ENCODE measurements around the gene IKZF2. TPM values are rescaled to one million over a fixed set of nuclear protein-coding genes. Genes with fewer than 3 reads are reported as not detected.

Gene IKZF2
- total and polyA plus RNA-seq, 2 experiments from 2014 or later, result 2.6 to 10.1 TPM

GRCh38 chr2:213018340-213018901, 133.0 kb downstream of the IKZF2 start (continued):
- TF ChIP-seq REST (IDR thresholded peaks at IDR 0.05; ENCODE audit: unreplicated experiment) (no peak), JUNB (IDR thresholded peaks at IDR 0.05; ENCODE audit: unreplicated experiment) (no peak), EZH2 (IDR thresholded peaks at IDR 0.05; ENCODE audit: low read depth, unreplicated experiment) (no peak), STAT1 (IDR thresholded peaks at IDR 0.05; ENCODE audit: unreplicated experiment) (no peak), CREB1 (CRISPR knock-in tag; IDR thresholded peaks at IDR 0.05; ENCODE audit: low read depth) (no peak), EZH2phosphoT487 (IDR thresholded peaks at IDR 0.05; ENCODE audit: unreplicated experiment) (no peak), ZNF331 (CRISPR knock-in tag; IDR thresholded peaks at IDR 0.05; ENCODE audit: low read depth) (no peak)
- TF ChIP-seq, protein P1, sequence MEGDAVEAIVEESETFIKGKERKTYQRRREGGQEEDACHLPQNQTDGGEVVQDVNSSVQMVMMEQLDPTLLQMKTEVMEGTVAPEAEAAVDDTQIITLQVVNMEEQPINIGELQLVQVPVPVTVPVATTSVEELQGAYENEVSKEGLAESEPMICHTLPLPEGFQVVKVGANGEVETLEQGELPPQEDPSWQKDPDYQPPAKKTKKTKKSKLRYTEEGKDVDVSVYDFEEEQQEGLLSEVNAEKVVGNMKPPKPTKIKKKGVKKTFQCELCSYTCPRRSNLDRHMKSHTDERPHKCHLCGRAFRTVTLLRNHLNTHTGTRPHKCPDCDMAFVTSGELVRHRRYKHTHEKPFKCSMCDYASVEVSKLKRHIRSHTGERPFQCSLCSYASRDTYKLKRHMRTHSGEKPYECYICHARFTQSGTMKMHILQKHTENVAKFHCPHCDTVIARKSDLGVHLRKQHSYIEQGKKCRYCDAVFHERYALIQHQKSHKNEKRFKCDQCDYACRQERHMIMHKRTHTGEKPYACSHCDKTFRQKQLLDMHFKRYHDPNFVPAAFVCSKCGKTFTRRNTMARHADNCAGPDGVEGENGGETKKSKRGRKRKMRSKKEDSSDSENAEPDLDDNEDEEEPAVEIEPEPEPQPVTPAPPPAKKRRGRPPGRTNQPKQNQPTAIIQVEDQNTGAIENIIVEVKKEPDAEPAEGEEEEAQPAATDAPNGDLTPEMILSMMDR (conservative IDR thresholded peaks at IDR 0.05; ENCODE audit: low read depth in 2 of 2), result no peak

- Histone ChIP-seq H3K36me3 (ENCODE audit: insufficient read depth) (no peaks in the 10 kb centered on the region), H3K4me3 (no peak overlapping the region), H3K9me2 (ENCODE audit: insufficient read depth) (no peaks in the 10 kb centered on the region), H3K4me1 (ENCODE audit: insufficient read depth) (no peaks in the 10 kb centered on the region), H3K79me2 (replicated peaks; ENCODE audit: insufficient read depth) (no peaks in the 10 kb centered on the region), H3F3A (replicated peaks; ENCODE audit: low read depth) (no peaks in the 10 kb centered on the region), H3K27ac (ENCODE audit: low read depth) (no peak overlapping the region), H3K4me2 (no peak overlapping the region), H2AFZ (no peak overlapping the region), H3K27me3 (ENCODE audit: insufficient read depth) (no peaks in the 10 kb centered on the region), H4K20me1 (replicated peaks; ENCODE audit: insufficient read depth) (no peaks in the 10 kb centered on the region)
- Mint-ChIP-seq H3K27me3 (ENCODE audit: insufficient read depth, low read depth, poor library complexity) (no peaks in the 10 kb centered on the region), H3K4me1 (no peaks in the 10 kb centered on the region), H3K27ac (no peak overlapping the region), H3K4me3 (no peak overlapping the region), H3K9me3 (no peaks in the 10 kb centered on the region), H3K36me3 (ENCODE audit: low read depth) (no peaks in the 10 kb centered on the region)
- DNase-seq (ENCODE audit: low spot score), result no peak
- ATAC-seq, result no peak
- no peak for TF ChIP-seq ZNF114 (CRISPR knock-in tag; IDR thresholded peaks at IDR 0.05)
- TF ChIP-seq, protein P2, sequence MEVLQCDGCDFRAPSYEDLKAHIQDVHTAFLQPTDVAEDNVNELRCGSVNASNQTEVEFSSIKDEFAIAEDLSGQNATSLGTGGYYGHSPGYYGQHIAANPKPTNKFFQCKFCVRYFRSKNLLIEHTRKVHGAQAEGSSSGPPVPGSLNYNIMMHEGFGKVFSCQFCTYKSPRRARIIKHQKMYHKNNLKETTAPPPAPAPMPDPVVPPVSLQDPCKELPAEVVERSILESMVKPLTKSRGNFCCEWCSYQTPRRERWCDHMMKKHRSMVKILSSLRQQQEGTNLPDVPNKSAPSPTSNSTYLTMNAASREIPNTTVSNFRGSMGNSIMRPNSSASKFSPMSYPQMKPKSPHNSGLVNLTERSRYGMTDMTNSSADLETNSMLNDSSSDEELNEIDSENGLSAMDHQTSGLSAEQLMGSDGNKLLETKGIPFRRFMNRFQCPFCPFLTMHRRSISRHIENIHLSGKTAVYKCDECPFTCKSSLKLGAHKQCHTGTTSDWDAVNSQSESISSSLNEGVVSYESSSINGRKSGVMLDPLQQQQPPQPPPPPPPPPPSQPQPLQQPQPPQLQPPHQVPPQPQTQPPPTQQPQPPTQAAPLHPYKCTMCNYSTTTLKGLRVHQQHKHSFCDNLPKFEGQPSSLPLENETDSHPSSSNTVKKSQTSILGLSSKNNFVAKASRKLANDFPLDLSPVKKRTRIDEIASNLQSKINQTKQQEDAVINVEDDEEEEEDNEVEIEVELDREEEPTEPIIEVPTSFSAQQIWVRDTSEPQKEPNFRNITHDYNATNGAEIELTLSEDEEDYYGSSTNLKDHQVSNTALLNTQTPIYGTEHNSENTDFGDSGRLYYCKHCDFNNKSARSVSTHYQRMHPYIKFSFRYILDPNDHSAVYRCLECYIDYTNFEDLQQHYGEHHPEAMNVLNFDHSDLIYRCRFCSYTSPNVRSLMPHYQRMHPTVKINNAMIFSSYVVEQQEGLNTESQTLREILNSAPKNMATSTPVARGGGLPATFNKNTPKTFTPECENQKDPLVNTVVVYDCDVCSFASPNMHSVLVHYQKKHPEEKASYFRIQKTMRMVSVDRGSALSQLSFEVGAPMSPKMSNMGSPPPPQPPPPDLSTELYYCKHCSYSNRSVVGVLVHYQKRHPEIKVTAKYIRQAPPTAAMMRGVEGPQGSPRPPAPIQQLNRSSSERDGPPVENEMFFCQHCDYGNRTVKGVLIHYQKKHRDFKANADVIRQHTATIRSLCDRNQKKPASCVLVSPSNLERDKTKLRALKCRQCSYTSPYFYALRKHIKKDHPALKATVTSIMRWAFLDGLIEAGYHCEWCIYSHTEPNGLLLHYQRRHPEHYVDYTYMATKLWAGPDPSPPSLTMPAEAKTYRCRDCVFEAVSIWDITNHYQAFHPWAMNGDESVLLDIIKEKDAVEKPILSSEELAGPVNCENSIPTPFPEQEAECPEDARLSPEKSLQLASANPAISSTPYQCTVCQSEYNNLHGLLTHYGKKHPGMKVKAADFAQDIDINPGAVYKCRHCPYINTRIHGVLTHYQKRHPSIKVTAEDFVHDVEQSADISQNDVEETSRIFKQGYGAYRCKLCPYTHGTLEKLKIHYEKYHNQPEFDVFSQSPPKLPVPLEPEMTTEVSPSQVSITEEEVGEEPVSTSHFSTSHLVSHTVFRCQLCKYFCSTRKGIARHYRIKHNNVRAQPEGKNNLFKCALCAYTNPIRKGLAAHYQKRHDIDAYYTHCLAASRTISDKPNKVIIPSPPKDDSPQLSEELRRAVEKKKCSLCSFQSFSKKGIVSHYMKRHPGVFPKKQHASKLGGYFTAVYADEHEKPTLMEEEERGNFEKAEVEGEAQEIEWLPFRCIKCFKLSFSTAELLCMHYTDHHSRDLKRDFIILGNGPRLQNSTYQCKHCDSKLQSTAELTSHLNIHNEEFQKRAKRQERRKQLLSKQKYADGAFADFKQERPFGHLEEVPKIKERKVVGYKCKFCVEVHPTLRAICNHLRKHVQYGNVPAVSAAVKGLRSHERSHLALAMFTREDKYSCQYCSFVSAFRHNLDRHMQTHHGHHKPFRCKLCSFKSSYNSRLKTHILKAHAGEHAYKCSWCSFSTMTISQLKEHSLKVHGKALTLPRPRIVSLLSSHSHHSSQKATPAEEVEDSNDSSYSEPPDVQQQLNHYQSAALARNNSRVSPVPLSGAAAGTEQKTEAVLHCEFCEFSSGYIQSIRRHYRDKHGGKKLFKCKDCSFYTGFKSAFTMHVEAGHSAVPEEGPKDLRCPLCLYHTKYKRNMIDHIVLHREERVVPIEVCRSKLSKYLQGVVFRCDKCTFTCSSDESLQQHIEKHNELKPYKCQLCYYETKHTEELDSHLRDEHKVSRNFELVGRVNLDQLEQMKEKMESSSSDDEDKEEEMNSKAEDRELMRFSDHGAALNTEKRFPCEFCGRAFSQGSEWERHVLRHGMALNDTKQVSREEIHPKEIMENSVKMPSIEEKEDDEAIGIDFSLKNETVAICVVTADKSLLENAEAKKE (CRISPR knock-in tag; IDR thresholded peaks at IDR 0.05), result no peak
- no peak for TF ChIP-seq CREB1 (CRISPR knock-in tag; IDR thresholded peaks at IDR 0.05; ENCODE audit: low read depth)
- no peak for TF ChIP-seq ZNF331 (CRISPR knock-in tag; IDR thresholded peaks at IDR 0.05; ENCODE audit: low read depth)
- TF ChIP-seq, protein P1 (conservative IDR thresholded peaks at IDR 0.05; ENCODE audit: low read depth in 2 of 2), result no peak
- TF ChIP-seq EZH2 (IDR thresholded peaks at IDR 0.05; ENCODE audit: low read depth, unreplicated experiment), result no peak
These were observed 134.0 kb downstream of the IKZF2 start for GRCh38 chr2:213017404-213017803.
